Ovary (tissue), 9 donors: ENCODE data around the gene GUCY2F. TPM values are rescaled to one million over a fixed set of nuclear protein-coding genes. Genes with fewer than 3 reads are reported as not detected.
A peak's percentile ranks its signal among the peaks of the same experiment; 100 is the strongest.

Experiments used
- DNase-seq, 5 donors: peaks; one replicate each; pipeline ENCODE4 v3.0.0-alpha.2; 2019 to 2020
- H3K27ac ChIP-seq, 2 donors: fragments of 200-600 bp; one replicate each; pipeline versions ENCODE4 v1.5.1 to v1.8.0; 2019 to 2022
- H3K27me3 ChIP-seq: fragments of 200-600 bp; one replicate; pipeline ENCODE4 v1.8.0; 2022
- H3K36me3 ChIP-seq: fragments of 200-600 bp; sonication (generic); one replicate; pipeline ENCODE4 v1.5.1; 2019
- H3K4me1 ChIP-seq: one replicate; pipeline ENCODE4 v1.8.1; 2013; ENCODE audit warnings: mild to moderate bottlenecking, moderate library complexity; ENCODE audit not compliant: insufficient read depth
- H3K4me3 ChIP-seq: fragments of 200-600 bp; sonication (generic); one replicate; pipeline ENCODE4 v1.5.1; 2017
- H3K9me3 ChIP-seq, 2 donors: fragments of 200-600 bp in 1 of 2; sonication (generic) in 1 of 2; one replicate each; pipeline versions ENCODE4 v1.5.1 to v1.8.1; 2013 to 2019; ENCODE audit warnings: mild to moderate bottlenecking in 1 of 2, moderate library complexity in 1 of 2
- CTCF ChIP-seq, 3 donors: fragments of 450-650 bp in 2 of 3; fragments of 200-600 bp in 1 of 3; IDR thresholded peaks; one replicate each; pipeline versions ENCODE4 v1.5.1 to v1.8.0; 2016 to 2022; ENCODE audit warnings: antibody characterized with exemption in 3 of 3, mild to moderate bottlenecking in 1 of 3
- EP300 ChIP-seq: sonication (generic); formaldehyde crosslinking; IDR thresholded peaks from one replicate; pipeline ENCODE4 v1.6.1; 2017; ENCODE audit warnings: antibody characterized with exemption
- POLR2A ChIP-seq: fragments of 450-650 bp; IDR thresholded peaks from one replicate; pipeline ENCODE4 v1.6.1; 2017; ENCODE audit warnings: antibody characterized with exemption, mild to moderate bottlenecking, moderate library complexity
- WGBS, 3 donors: extraction: QIAGEN DNeasy Blood & Tissue Kit in 1 of 3; methylation state at CpG; one replicate each; pipeline versions ENCODE4 v1.1.5 to v1.1.7; 2013 to 2017; 5-methylcytosine and 5-hydroxymethylcytosine counted together
- intact Hi-C, 4 donors: fragments of 100-400 bp; cut with DNase I; formaldehyde crosslinking; loops; one replicate each; pipeline versions ENCODE4 v1.11.0 to v1.15.1; 2022 to 2023
- polyA plus RNA-seq, 2 donors: library from polyadenylated mRNA; stranded (reverse); fragments of 200-250 nt in 1 of 2; fragments of 350-450 nt in 1 of 2; fragmentation: Illumina TruSeq in 1 of 2; extraction: RNeasy Lipid Tissue Mini Kit (QIAGEN cat#74804) in 1 of 2; gene quantifications; one replicate each; pipeline ENCODE4 v1.2.3, GENCODE V29; 2013 to 2014
- total RNA-seq, 7 donors: library from RNA; depleted of rRNA in 2 of 7; stranded (reverse); fragments of >200 nt in 2 of 7; fragmentation: NEBNext Ultra II Directional in 3 of 7; extraction: Animal tissue kit (Norgen Biotek cat#: 25700) in 3 of 7; gene quantifications; one replicate each; pipeline versions ENCODE4 v1.1.0 to v1.2.4, GENCODE V29; 2016 to 2023
- donor health status: DM: no; HTN: no; CAD: no; lungs with moderate emphysema.
- donor health status: DM: no; HTN: no; CAD: no.
- donor health status: Bipolar disorder and iron deficiency.
- donor health status: DM: yes; HTN: yes; CAD: no.
- donor health status: DM: no; HTN: no; CAD: no.
- donor health status: DM: yes; HTN: yes; CAD: no.

GUCY2F gene
- total and polyA plus RNA-seq, 9 donors: not detected

- DNase-seq: no peak
- H3K27me3 ChIP-seq: no peaks in the 10 kb centered on the region
- no peak for TF ChIP-seq EP300
- TF ChIP-seq POLR2A: no peak
- no peak for TF ChIP-seq CTCF (IDR thresholded peaks at IDR 0.05)
- H3K36me3 ChIP-seq: no peaks in the 10 kb centered on the region
- no peak overlapping the region for H3K27ac ChIP-seq
- 83 to 86% (median 86%) methylated on average over 1 of the region's 1 CpG for WGBS, 3 donors
- H3K4me1 ChIP-seq: no peaks in the 10 kb centered on the region
- no peaks in the 10 kb centered on the region for H3K9me3 ChIP-seq
- H3K4me3 ChIP-seq: no peak overlapping the region
- intact Hi-C loops: loop anchor here in 1 of 4 donors (5.0 to 10.0 kb wide), 2 partner anchors 140 to 392 kb away; partner anchors contain the start of gene KCNE5
Measured at GRCh38 chrX:109484886-109485285, 3.0 kb upstream of the GUCY2F start.

- no peaks in the 10 kb centered on the region for H3K27me3 ChIP-seq
- 19 to 24% (median 23%) methylated on average over 23 of the region's 23 CpGs for WGBS, 3 donors
- intact Hi-C loops: no loop called here
- H3K27ac ChIP-seq: no peak overlapping the region
- peak; percentile 10 to 42 (median 34) for DNase-seq
- TF ChIP-seq CTCF (IDR thresholded peaks at IDR 0.05): peak in 1 of 3 donors; percentile 41
- no peak for TF ChIP-seq POLR2A
- no peaks in the 10 kb centered on the region for H3K36me3 ChIP-seq
- no peak overlapping the region for H3K4me3 ChIP-seq
- H3K9me3 ChIP-seq: no peaks in the 10 kb centered on the region
- H3K4me1 ChIP-seq: peaks cover 5% of the 10 kb centered on the region
Measured at GRCh38 chrX:109475174-109475891, 6.6 kb downstream of the GUCY2F start.

GRCh38 chrX:109472939-109473735 is 8.7 kb downstream of the GUCY2F start:
- Histone ChIP-seq H3K27ac (no peak overlapping the region), H3K9me3 (no peaks in the 10 kb centered on the region), H3K27me3 (no peaks in the 10 kb centered on the region), H3K4me3 (no peak overlapping the region), H3K4me1 (peaks cover 5% of the 10 kb centered on the region), H3K36me3 (no peaks in the 10 kb centered on the region)
- DNase-seq: peak in 3 of 5 donors; percentile 12 to 20 (median 14)
- intact Hi-C loops: no loop called here
- WGBS, 3 donors: 25 to 34% (median 30%) methylated on average over 7 of the region's 7 CpGs
- no peak for TF ChIP-seq CTCF (IDR thresholded peaks at IDR 0.05)
- TF ChIP-seq POLR2A: no peak
- TF ChIP-seq EP300: no peak

- Histone ChIP-seq H3K27me3 (no peaks in the 10 kb centered on the region), H3K9me3 (no peaks in the 10 kb centered on the region), H3K36me3 (no peaks in the 10 kb centered on the region), H3K4me3 (no peak overlapping the region), H3K4me1 (no peaks in the 10 kb centered on the region), H3K27ac (no peak overlapping the region)
- DNase-seq: no peak
- intact Hi-C loops: no loop called here
- TF ChIP-seq EP300 (no peak), CTCF (IDR thresholded peaks at IDR 0.05) (no peak), POLR2A (no peak)
Measured at GRCh38 chrX:109464231-109464630, 17.7 kb downstream of the GUCY2F start.
